Neural progenitor cell (in vitro differentiated cells): ENCODE results near the gene CDK5RAP2.

Experiments used
- CTCF ChIP-seq: fragments of 200-600 bp; sonication (generic); IDR thresholded peaks from 2 replicates; pipeline ENCODE4 v1.5.1; 2017; ENCODE audit warnings: antibody characterized with exemption, mild to moderate bottlenecking
- EZH2 ChIP-seq: fragments of 200-600 bp; sonication (generic); IDR thresholded peaks from 2 replicates; pipeline ENCODE4 v1.6.1; 2017; ENCODE audit warnings: antibody characterized with exemption, mild to moderate bottlenecking, moderate library complexity

GRCh38 chr9:120454467-120454866, 125.5 kb downstream of the CDK5RAP2 start:
- TF ChIP-seq CTCF (no peak), EZH2 (no peak)
